ENCODE measurements around the gene ITIH3. TPM values are rescaled to one million over a fixed set of nuclear protein-coding genes. Genes with fewer than 3 reads are reported as not detected.

Gene ITIH3
- total RNA-seq, 2 donors from 2014 or later = not detected

- no peaks in the 10 kb centered on the region for H3K27me3 Mint-ChIP-seq (ENCODE audit: insufficient read depth)
- DNase-seq = no peak
- Histone ChIP-seq H3K27me3 (ENCODE audit: control insufficient read depth, insufficient read depth, low read length, poor library complexity, severe bottlenecking) (no peaks in the 10 kb centered on the region), H3K36me3 (ENCODE audit: control insufficient read depth, insufficient read depth, low read length) (no peaks in the 10 kb centered on the region), H3K4me1 (ENCODE audit: control insufficient read depth, insufficient read depth, low read length) (peaks cover 6% of the 10 kb centered on the region), H3K9ac (ENCODE audit: extremely low read depth, low read length, poor library complexity, severe bottlenecking) (no peak overlapping the region), H3K9me3 (ENCODE audit: control insufficient read depth, low read length) (no peaks in the 10 kb centered on the region), H3K27ac (ENCODE audit: low read depth, low read length) (no peak overlapping the region), H3K4me3 (ENCODE audit: low read length) (no peak overlapping the region)
- H3K4me3 Mint-ChIP-seq = no peak overlapping the region
- WGBS, 2 experiments (ENCODE audit: insufficient coverage in 1 of 2, insufficient read length in 1 of 2) = 88 to 93% methylated on average over 4 to 12 of the region's 12 CpGs
- peaks cover 2% of the 10 kb centered on the region for H3K36me3 Mint-ChIP-seq (ENCODE audit: low read depth)
- peak overlapping the region; percentile 12 for H3K27ac Mint-ChIP-seq
- no peak for TF ChIP-seq CTCF (conservative IDR thresholded peaks at IDR 0.05)
- no peaks in the 10 kb centered on the region for H3K9me3 Mint-ChIP-seq
- peaks cover 5% of the 10 kb centered on the region for H3K4me1 Mint-ChIP-seq
These were observed 46.8 kb downstream of the ITIH3 start for GRCh38 chr3:52841211-52841980.

GRCh38 chr3:52841981-52842340 is 47.4 kb downstream of the ITIH3 start:
- Mint-ChIP-seq H3K27ac (no peak overlapping the region), H3K4me1 (peaks cover 5% of the 10 kb centered on the region), H3K36me3 (ENCODE audit: low read depth) (peaks cover 2% of the 10 kb centered on the region), H3K27me3 (ENCODE audit: insufficient read depth) (no peaks in the 10 kb centered on the region), H3K4me3 (no peak overlapping the region), H3K9me3 (no peaks in the 10 kb centered on the region)
- Histone ChIP-seq H3K27ac (ENCODE audit: low read depth, low read length) (no peak overlapping the region), H3K27me3 (ENCODE audit: control insufficient read depth, insufficient read depth, low read length, poor library complexity, severe bottlenecking) (no peaks in the 10 kb centered on the region), H3K4me3 (ENCODE audit: low read length) (no peak overlapping the region), H3K36me3 (ENCODE audit: control insufficient read depth, insufficient read depth, low read length) (no peaks in the 10 kb centered on the region), H3K4me1 (ENCODE audit: control insufficient read depth, insufficient read depth, low read length) (peaks cover 6% of the 10 kb centered on the region), H3K9me3 (ENCODE audit: control insufficient read depth, low read length) (no peaks in the 10 kb centered on the region), H3K9ac (ENCODE audit: extremely low read depth, low read length, poor library complexity, severe bottlenecking) (no peak overlapping the region)
- DNase-seq = no peak
- WGBS, 2 experiments (ENCODE audit: insufficient coverage in 1 of 2, insufficient read length in 1 of 2) = 83 to 86% methylated on average over 8 to 12 of the region's 12 CpGs
- TF ChIP-seq CTCF (conservative IDR thresholded peaks at IDR 0.05) = no peak

GRCh38 chr3:52842424-52842823 is 47.8 kb downstream of the ITIH3 start:
- no peak overlapping the region for H3K4me3 ChIP-seq (ENCODE audit: low read length)
- WGBS, 2 experiments (ENCODE audit: insufficient coverage in 1 of 2, insufficient read length in 1 of 2) = 79 to 81% methylated on average over 7 of the region's 7 CpGs
- TF ChIP-seq CTCF (conservative IDR thresholded peaks at IDR 0.05) = no peak
- no peak overlapping the region for H3K27ac ChIP-seq (ENCODE audit: low read depth, low read length)
- Mint-ChIP-seq H3K27ac (no peak overlapping the region), H3K4me1 (peaks cover 5% of the 10 kb centered on the region), H3K9me3 (no peaks in the 10 kb centered on the region), H3K27me3 (ENCODE audit: insufficient read depth) (no peaks in the 10 kb centered on the region), H3K36me3 (ENCODE audit: low read depth) (peaks cover 3% of the 10 kb centered on the region), H3K4me3 (no peak overlapping the region)
- no peaks in the 10 kb centered on the region for H3K36me3 ChIP-seq (ENCODE audit: control insufficient read depth, insufficient read depth, low read length)
- no peak for DNase-seq
- no peaks in the 10 kb centered on the region for H3K9me3 ChIP-seq (ENCODE audit: control insufficient read depth, low read length)
- no peaks in the 10 kb centered on the region for H3K27me3 ChIP-seq (ENCODE audit: control insufficient read depth, insufficient read depth, low read length, poor library complexity, severe bottlenecking)
- peaks cover 6% of the 10 kb centered on the region for H3K4me1 ChIP-seq (ENCODE audit: control insufficient read depth, insufficient read depth, low read length)
- no peak overlapping the region for H3K9ac ChIP-seq (ENCODE audit: extremely low read depth, low read length, poor library complexity, severe bottlenecking)

All from endodermal cell (in vitro differentiated cells).